Activated CD4-positive, alpha-beta T cell treated with anti-CD3 and anti-CD28 coated beads, Interleukin-2, amount 10 ng/mL, durations not matched to agents 24 days and 14 days (primary cell): ENCODE data around the gene TMEM107. TPM values are rescaled to one million over a fixed set of nuclear protein-coding genes. Genes with fewer than 3 reads are reported as not detected.
"Not testable (repeated sequence)": the region's sequence is repeated elsewhere in the genome, so short reads cannot be mapped to it uniquely, and the experiment has no call there.

Experiments used
- DNase-seq: peaks from one replicate; pipeline ENCODE4 v3.0.0; 2022
- H3K27ac Mint-ChIP-seq: one replicate; pipeline ENCODE4 v1.8.0; 2022; ENCODE audit warnings: mild to moderate bottlenecking, mixed read lengths
- H3K27me3 Mint-ChIP-seq: one replicate; pipeline ENCODE4 v1.8.0; 2022; ENCODE audit warnings: mixed read lengths
- H3K36me3 Mint-ChIP-seq: one replicate; pipeline ENCODE4 v1.8.0; 2022; ENCODE audit warnings: low read depth, mild to moderate bottlenecking, mixed read lengths
- H3K4me1 Mint-ChIP-seq: one replicate; pipeline ENCODE4 v1.8.0; 2021; ENCODE audit warnings: mixed read lengths
- H3K4me3 Mint-ChIP-seq: one replicate; pipeline ENCODE4 v1.8.0; 2022; ENCODE audit warnings: mild to moderate bottlenecking, moderate library complexity, mixed read lengths
- H3K9me3 Mint-ChIP-seq: one replicate; pipeline ENCODE4 v1.8.0; 2021; ENCODE audit warnings: mixed read lengths
- intact Hi-C: fragments of 100-400 bp; cut with micrococcal nuclease; formaldehyde crosslinking; loops from one replicate; pipeline ENCODE4 v1.15.1; 2023
- total RNA-seq: library from RNA; stranded (reverse); gene quantifications from 2 replicates; pipeline ENCODE4 v1.2.3, GENCODE V29; 2022

The TMEM107 gene
- 20.9 and 21.4 TPM in 2 replicates for total RNA-seq

GRCh38 chr17:8176197-8176940 is at the start of gene TMEM107:
TSS of gene TMEM107 (minus strand) at chr17:8176380. CDS start at chr17:8176286, 94 bp downstream.
- Mint-ChIP-seq H3K36me3 (no peaks in the 10 kb centered on the region), H3K4me3 (peak within 1 kb of the TSS; percentile 98), H3K27me3 (no peaks in the 10 kb centered on the region), H3K4me1 (peaks cover 38% of the 10 kb centered on the region), H3K9me3 (no peaks in the 10 kb centered on the region), H3K27ac (peak within 1 kb of the TSS; percentile 94)
- peak; percentile 97 for DNase-seq
- intact Hi-C loops = no loop called here

GRCh38 chr17:8224891-8225812 is 49.0 kb upstream of the TMEM107 start:
- intact Hi-C loops = no loop called here
- Mint-ChIP-seq H3K4me1 (peaks cover 53% of the 10 kb centered on the region), H3K27ac (peak overlapping the region; percentile 74), H3K36me3 (peaks cover 42% of the 10 kb centered on the region), H3K4me3 (peak overlapping the region; percentile 98), H3K9me3 (no peaks in the 10 kb centered on the region), H3K27me3 (peaks cover 7% of the 10 kb centered on the region)
- peak; percentile 65 for DNase-seq

- no peaks in the 10 kb centered on the region for H3K9me3 Mint-ChIP-seq
Observed at GRCh38 chr17:8223356-8224126, 47.4 kb upstream of the TMEM107 start.

GRCh38 chr17:8222630-8223355 is 46.6 kb upstream of the TMEM107 start:
- Mint-ChIP-seq H3K4me1 (peaks cover 60% of the 10 kb centered on the region), H3K27ac (peak overlapping the region; percentile 93), H3K27me3 (peaks cover 7% of the 10 kb centered on the region), H3K9me3 (no peaks in the 10 kb centered on the region), H3K4me3 (peak overlapping the region; percentile 98), H3K36me3 (peaks cover 27% of the 10 kb centered on the region)
- intact Hi-C loops = loop anchor here (1.0 to 2.0 kb wide), 8 partner anchors 12 to 102 kb away; partner anchors contain the start of genes AURKB, PFAS and RANGRF
- peak; percentile 96 for DNase-seq

More at GRCh38 chr17:8223356-8224126, 47.4 kb upstream of the TMEM107 start:
- intact Hi-C loops = loop anchor here (2.0 kb wide), 2 partner anchors 65 to 77 kb away; partner anchors contain the start of gene RANGRF
- H3K4me1 Mint-ChIP-seq = peaks cover 56% of the 10 kb centered on the region
- H3K36me3 Mint-ChIP-seq = peaks cover 31% of the 10 kb centered on the region
- H3K4me3 Mint-ChIP-seq = peak overlapping the region; percentile 98
- H3K27ac Mint-ChIP-seq = peak overlapping the region; percentile 93
- peak; percentile 86 for DNase-seq
- peaks cover 7% of the 10 kb centered on the region for H3K27me3 Mint-ChIP-seq

GRCh38 chr17:8222380-8222629 is 46.1 kb upstream of the TMEM107 start:
- no peak for DNase-seq

GRCh38 chr17:8221663-8222379 is 45.6 kb upstream of the TMEM107 start:
- peaks cover 7% of the 10 kb centered on the region for H3K27me3 Mint-ChIP-seq
- H3K36me3 Mint-ChIP-seq = peaks cover 18% of the 10 kb centered on the region
- H3K27ac Mint-ChIP-seq = peak overlapping the region; percentile 93
- peaks cover 53% of the 10 kb centered on the region for H3K4me1 Mint-ChIP-seq
- H3K9me3 Mint-ChIP-seq = no peaks in the 10 kb centered on the region
- intact Hi-C loops = loop anchor here (1.0 to 2.0 kb wide), 9 partner anchors 12 to 102 kb away; partner anchors contain the start of genes AURKB, PFAS, RANGRF and SLC25A35
- peak; percentile 97 for DNase-seq
- H3K4me3 Mint-ChIP-seq = peak overlapping the region; percentile 98

More at GRCh38 chr17:8222380-8222629, 46.1 kb upstream of the TMEM107 start:
- Mint-ChIP-seq H3K27ac (peak overlapping the region; percentile 93), H3K4me3 (peak overlapping the region; percentile 98), H3K9me3 (no peaks in the 10 kb centered on the region), H3K27me3 (peaks cover 7% of the 10 kb centered on the region), H3K4me1 (peaks cover 57% of the 10 kb centered on the region), H3K36me3 (peaks cover 22% of the 10 kb centered on the region)
- intact Hi-C loops = loop anchor here (1.0 to 2.0 kb wide), 8 partner anchors 12 to 102 kb away; partner anchors contain the start of genes AURKB, PFAS and RANGRF

GRCh38 chr17:8220783-8221662 is 44.8 kb upstream of the TMEM107 start:
- H3K27me3 Mint-ChIP-seq = peaks cover 7% of the 10 kb centered on the region
- peaks cover 46% of the 10 kb centered on the region for H3K4me1 Mint-ChIP-seq
- intact Hi-C loops = loop anchor here (2.0 kb wide), 1 partner anchor 74 kb away; the partner anchor contains the start of gene SLC25A35
- peak; percentile 94 for DNase-seq
- peak overlapping the region; percentile 93 for H3K27ac Mint-ChIP-seq
- H3K4me3 Mint-ChIP-seq = peak overlapping the region; percentile 98
- no peaks in the 10 kb centered on the region for H3K9me3 Mint-ChIP-seq
- H3K36me3 Mint-ChIP-seq = peaks cover 12% of the 10 kb centered on the region

- intact Hi-C loops, H3K27me3 Mint-ChIP-seq, H3K4me3 Mint-ChIP-seq, DNase-seq, H3K27ac Mint-ChIP-seq, H3K36me3 Mint-ChIP-seq, H3K9me3 Mint-ChIP-seq: not testable (repeated sequence)
- peaks cover 19% of the 10 kb centered on the region for H3K4me1 Mint-ChIP-seq
Observed at GRCh38 chr17:8214000-8214399, 37.8 kb upstream of the TMEM107 start.

- no peaks in the 10 kb centered on the region for H3K27me3 Mint-ChIP-seq
- DNase-seq = no peak
- no peak overlapping the region for H3K27ac Mint-ChIP-seq
- H3K36me3 Mint-ChIP-seq = peaks cover 6% of the 10 kb centered on the region
- H3K4me1 Mint-ChIP-seq = peaks cover 20% of the 10 kb centered on the region
- no peak overlapping the region for H3K4me3 Mint-ChIP-seq
- intact Hi-C loops = no loop called here
- H3K9me3 Mint-ChIP-seq = no peaks in the 10 kb centered on the region
Observed at GRCh38 chr17:8212312-8213180, 36.4 kb upstream of the TMEM107 start.

GRCh38 chr17:8210761-8211458 is 34.7 kb upstream of the TMEM107 start:
- peak overlapping the region; percentile 98 for H3K4me3 Mint-ChIP-seq
- peak overlapping the region; percentile 98 for H3K27ac Mint-ChIP-seq
- peaks cover 27% of the 10 kb centered on the region for H3K4me1 Mint-ChIP-seq
- peaks cover 20% of the 10 kb centered on the region for H3K36me3 Mint-ChIP-seq
- no peaks in the 10 kb centered on the region for H3K9me3 Mint-ChIP-seq
- intact Hi-C loops = loop anchor here (1.0 kb wide), 3 partner anchors 11 to 19 kb away; no protein-coding TSS in a partner anchor
- no peaks in the 10 kb centered on the region for H3K27me3 Mint-ChIP-seq
- no peak for DNase-seq
